Fibroblast of pulmonary artery (primary cell): ENCODE data around the gene LCT.
"Not testable (repeated sequence)": the region's sequence is repeated elsewhere in the genome, so short reads cannot be mapped to it uniquely, and the experiment has no call there.

ENCODE experiments used
- DNase-seq: peaks from one replicate; pipeline ENCODE4 v3.0.0-alpha.2; 2010; ENCODE audit warnings: low read depth
- H3K4me3 ChIP-seq: replicated peaks from 2 replicates; pipeline ENCODE4 v1.5.1; 2011; ENCODE audit warnings: low read depth, mild to moderate bottlenecking, control low read depth, low read length, moderate library complexity
- TF ChIP-seq, protein P1 (sequence below): IDR thresholded peaks from 2 replicates; pipeline ENCODE4 v1.5.1; 2011; ENCODE audit warnings: mild to moderate bottlenecking, control low read depth, low read length, inconsistent platforms; ENCODE audit errors: missing control alignments

The LCT gene

DNA sequence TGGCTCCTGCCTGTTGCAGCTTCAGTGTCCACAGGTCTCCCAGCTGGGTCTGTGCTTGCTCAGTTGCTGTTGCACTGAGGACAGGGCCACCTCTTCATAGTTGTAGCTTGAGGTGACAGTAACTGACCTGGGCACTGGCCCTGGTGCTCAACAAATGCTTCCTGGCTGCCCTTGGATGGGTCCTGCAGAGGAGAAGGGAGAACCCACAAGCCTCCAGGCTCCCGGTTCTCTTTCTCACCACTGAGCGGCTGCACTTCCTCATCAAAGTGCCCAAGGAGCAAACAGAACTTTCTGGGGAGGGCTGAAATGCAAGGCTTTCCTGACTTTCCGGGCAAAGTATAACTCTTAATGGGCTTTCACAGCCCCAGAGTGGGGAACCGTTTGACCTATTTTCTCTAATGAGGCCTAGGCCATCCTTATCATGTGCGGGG is 38.7 kb downstream of the LCT start:
- no peak for DNase-seq
- TF ChIP-seq, protein P1, sequence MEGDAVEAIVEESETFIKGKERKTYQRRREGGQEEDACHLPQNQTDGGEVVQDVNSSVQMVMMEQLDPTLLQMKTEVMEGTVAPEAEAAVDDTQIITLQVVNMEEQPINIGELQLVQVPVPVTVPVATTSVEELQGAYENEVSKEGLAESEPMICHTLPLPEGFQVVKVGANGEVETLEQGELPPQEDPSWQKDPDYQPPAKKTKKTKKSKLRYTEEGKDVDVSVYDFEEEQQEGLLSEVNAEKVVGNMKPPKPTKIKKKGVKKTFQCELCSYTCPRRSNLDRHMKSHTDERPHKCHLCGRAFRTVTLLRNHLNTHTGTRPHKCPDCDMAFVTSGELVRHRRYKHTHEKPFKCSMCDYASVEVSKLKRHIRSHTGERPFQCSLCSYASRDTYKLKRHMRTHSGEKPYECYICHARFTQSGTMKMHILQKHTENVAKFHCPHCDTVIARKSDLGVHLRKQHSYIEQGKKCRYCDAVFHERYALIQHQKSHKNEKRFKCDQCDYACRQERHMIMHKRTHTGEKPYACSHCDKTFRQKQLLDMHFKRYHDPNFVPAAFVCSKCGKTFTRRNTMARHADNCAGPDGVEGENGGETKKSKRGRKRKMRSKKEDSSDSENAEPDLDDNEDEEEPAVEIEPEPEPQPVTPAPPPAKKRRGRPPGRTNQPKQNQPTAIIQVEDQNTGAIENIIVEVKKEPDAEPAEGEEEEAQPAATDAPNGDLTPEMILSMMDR = no peak
- H3K4me3 ChIP-seq = no peak overlapping the region

DNA sequence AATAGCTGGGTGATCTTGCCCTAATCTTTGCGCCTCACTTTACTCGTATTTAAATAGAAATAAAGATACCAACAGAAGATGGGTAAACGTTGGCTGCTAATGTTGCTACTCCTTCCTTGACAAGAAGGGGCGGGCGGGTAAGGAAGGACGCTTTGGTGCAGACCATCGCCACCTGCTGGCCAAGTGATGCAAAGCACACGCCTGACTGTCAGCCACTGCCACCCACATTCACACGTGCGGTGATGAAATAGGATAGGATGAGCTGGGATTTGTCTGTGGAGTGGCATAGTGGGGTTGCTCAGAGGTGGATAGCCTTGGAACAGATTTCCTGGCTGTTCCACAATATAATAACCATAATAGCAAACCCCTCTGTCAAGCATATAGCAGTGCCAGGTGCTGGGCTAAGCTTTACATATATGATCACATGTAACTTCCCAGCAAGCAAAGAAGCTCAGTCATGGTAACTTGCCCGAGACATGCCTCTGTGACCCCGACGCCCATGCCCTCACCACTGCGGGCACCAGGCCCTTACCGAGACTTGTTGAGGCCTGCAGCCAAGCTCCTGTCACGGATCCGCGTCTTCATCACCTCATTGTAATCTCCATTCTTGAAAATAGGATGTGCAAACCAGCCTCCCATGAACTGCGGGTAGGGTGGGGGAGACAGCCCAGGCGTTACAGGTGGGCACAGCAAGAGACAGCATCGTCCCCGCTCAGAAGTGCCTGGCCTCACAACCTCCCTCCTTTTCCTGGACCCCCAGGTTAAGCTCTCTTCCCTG is 39.3 kb downstream of the LCT start:
- no peak overlapping the region for H3K4me3 ChIP-seq
- TF ChIP-seq, protein P1 = peak; percentile 99
- DNase-seq = peak; percentile 84

DNA sequence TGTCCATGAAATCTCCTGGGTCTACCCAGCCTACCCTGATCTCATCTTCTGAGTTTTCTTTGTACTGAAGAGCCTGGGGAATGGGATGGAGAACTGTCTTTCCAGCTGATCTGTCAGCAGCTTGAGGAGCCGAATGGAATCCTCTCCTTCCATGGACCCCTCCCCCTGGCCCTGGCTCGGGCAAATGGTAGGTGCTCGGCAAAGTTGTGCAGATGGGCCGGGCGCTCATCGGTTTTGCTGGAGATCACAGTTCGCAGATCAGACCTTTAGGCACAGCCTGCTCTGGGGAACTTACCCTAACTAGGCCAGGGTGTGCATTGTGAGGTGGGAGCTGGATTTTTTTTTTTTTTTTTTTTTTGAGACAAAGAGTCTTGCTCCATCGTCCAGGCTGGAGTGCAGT is 40.4 kb downstream of the LCT start:
- H3K4me3 ChIP-seq = no peak overlapping the region
- DNase-seq = no peak
- TF ChIP-seq, protein P1 = no peak

DNA sequence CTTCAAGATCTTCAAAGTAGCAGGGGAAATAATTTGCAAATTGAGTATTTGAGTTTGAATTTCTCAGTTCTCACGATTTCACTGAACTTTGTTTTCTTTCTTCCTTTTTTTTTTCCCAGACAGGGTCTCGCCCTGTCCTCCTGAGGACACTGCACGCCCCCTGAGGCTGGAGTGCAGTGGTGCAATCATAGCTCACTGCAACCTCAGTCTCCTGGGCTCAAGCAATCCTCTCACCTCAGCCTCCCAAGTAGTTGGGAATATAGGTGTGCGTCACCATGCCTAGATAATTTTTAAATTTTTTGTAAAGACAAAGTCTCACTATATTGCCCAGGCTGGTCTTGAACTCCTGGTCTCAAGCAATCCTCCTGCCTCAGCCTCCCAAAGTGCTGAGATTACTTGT is 41.3 kb downstream of the LCT start:
- not testable (repeated sequence) for DNase-seq, H3K4me3 ChIP-seq

DNA sequence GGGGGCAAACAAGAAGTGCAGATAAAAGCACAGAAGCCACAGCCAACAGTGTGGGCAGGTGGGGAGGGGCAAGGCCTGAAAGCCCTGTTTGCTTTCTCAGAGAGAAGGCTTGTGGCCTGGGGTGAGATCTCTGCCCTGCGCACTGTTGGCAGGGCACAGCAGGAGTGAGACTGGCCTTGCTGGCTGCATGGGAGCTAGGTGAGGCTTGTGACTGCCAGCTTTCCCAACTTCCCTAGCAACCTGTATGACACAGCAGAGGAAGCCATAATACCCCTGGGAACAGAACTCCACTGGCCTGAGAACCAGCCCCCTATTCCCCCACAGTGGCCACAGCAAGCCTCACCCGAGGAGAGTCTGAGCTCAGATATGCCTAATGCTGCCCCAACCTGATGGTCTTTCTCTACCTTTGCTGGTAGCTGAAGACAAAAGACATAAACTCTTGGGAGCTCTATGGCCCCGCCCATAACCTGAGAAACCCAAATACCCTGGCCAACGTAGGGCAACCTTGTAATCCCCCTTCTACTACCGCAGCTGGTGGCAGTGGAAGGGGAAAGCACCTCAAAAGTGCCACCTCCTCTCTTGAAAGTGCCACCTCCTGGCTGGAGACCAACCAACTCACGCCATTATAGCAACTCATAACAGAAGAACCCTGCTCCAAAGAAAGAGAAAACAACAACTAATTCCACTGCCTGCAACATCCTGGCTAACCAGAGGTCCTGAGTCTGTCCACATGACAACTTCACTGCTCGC is 44.4 kb downstream of the LCT start:
- no peak for DNase-seq
- TF ChIP-seq, protein P1 = no peak
- H3K4me3 ChIP-seq = no peak overlapping the region

DNA sequence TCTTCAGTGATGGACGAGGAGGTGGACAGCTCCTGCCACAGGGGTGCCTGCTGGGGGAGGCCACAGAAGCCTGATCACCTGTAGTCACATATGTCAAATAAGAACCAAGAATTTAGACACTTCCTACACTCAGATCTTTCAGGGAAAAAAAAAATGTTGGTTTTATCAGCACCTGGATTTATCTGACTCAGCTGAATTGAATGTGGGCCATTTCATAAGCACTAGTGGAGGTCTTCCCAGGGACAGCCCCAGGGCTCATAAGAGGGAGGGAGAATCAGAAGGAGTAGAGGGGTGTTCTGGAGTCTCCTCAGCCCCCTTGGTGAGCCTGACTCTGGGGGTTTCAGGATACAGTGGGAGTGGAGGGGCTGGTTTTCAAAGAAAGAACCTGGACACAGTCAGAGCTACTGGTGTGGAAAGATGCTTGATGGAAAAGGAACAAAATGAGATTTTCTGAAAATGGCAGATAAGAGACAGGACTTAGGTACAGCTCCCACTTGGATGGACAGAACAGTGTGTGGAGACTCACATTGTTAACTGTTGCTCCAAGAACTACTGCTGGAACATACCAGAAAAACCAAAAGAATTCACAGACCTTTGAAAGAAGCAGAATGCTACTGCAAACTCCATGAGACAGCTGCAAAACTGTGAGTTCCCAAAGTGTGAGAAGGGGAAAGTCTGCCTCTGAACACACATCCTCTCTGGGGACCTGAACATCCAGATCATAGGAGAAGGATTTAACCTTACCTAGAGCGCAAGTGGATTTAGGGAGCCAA is 45.4 kb downstream of the LCT start:
- peak; percentile 33 for DNase-seq
- TF ChIP-seq, protein P1 = no peak
- H3K4me3 ChIP-seq = no peak overlapping the region

DNA sequence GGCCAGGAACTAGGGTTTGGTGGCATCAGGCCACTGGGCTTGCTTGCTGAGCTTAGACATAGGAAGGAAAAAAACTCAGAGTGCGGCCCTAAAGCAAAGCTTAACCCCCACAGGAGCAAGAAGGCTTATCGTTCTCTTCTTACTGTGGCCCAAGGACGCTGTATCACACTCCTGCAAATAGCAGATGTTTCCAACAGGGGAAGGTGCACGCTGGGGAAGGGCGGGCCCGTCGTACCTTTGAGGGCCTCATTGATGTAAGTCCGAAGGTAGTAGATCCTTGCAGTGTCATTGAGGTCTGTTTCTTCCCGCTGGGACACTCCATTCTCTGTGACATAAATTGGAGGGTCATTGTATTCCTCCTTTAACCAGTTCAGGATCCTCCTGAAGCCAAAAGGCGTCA is 46.6 kb downstream of the LCT start:
- no peak for DNase-seq
- TF ChIP-seq, protein P1 = no peak
- no peak overlapping the region for H3K4me3 ChIP-seq
